HEK293T (cell line): ENCODE results near the gene TANC1.

Source experiments
- ARNT ChIP-seq: fragments of 450-650 bp; IDR thresholded peaks from 2 replicates; pipeline ENCODE4 v1.6.1; 2017; ENCODE audit warnings: mild to moderate bottlenecking
- BHLHE40 ChIP-seq: fragments of 450-650 bp; IDR thresholded peaks from 2 replicates; pipeline ENCODE4 v1.6.1; 2016; ENCODE audit warnings: mild to moderate bottlenecking, moderate library complexity, borderline replicate concordance
- CTBP1 ChIP-seq: fragments of 450-650 bp; IDR thresholded peaks from 2 replicates; pipeline ENCODE4 v1.6.1; 2016; ENCODE audit warnings: borderline replicate concordance
- ELF4 ChIP-seq: fragments of 450-650 bp; IDR thresholded peaks from 2 replicates; pipeline ENCODE4 v1.6.1; 2017; ENCODE audit warnings: antibody characterized with exemption
- FOXA1 ChIP-seq: fragments of 450-650 bp; IDR thresholded peaks from 2 replicates; pipeline ENCODE4 v1.6.1; 2016; ENCODE audit warnings: mild to moderate bottlenecking
- FOXM1 ChIP-seq: fragments of 450-650 bp; IDR thresholded peaks from 2 replicates; pipeline ENCODE4 v1.6.1; 2017; ENCODE audit warnings: mild to moderate bottlenecking, borderline replicate concordance
- L3MBTL2 ChIP-seq: fragments of 450-650 bp; conservative IDR thresholded peaks from 2 replicates; pipeline ENCODE4 v1.6.1; 2016; ENCODE audit warnings: mild to moderate bottlenecking
- LEF1 ChIP-seq: fragments of 450-650 bp; IDR thresholded peaks from 2 replicates; pipeline ENCODE4 v1.6.1; 2017; ENCODE audit warnings: mild to moderate bottlenecking, borderline replicate concordance
- NFRKB ChIP-seq: fragments of 450-650 bp; IDR thresholded peaks from 2 replicates; pipeline ENCODE4 v1.6.1; 2016; ENCODE audit warnings: mild to moderate bottlenecking, moderate library complexity
- PKNOX1 ChIP-seq: fragments of 450-650 bp; IDR thresholded peaks from 2 replicates; pipeline ENCODE4 v1.6.1; 2016
- SP1 ChIP-seq: fragments of 450-650 bp; IDR thresholded peaks from 2 replicates; pipeline ENCODE4 v1.6.1; 2017
- SUZ12 ChIP-seq: fragments of 450-650 bp; IDR thresholded peaks from 2 replicates; pipeline ENCODE4 v1.6.1; 2016; ENCODE audit warnings: mild to moderate bottlenecking
- TARDBP ChIP-seq: fragments of 450-650 bp; IDR thresholded peaks from 2 replicates; pipeline ENCODE4 v1.6.1; 2016
- ZNF384 ChIP-seq: fragments of 450-650 bp; IDR thresholded peaks from 2 replicates; pipeline ENCODE4 v1.6.1; 2016

GRCh38 chr2:159157361-159158209 lies 189.1 kb downstream of the TANC1 start:
- TF ChIP-seq BHLHE40, result no peak
- TF ChIP-seq L3MBTL2, result no peak
- TF ChIP-seq SP1, result no peak
- no peak for TF ChIP-seq FOXA1
- TF ChIP-seq TARDBP, result no peak
- no peak for TF ChIP-seq ELF4
- TF ChIP-seq FOXM1, result no peak
- no peak for TF ChIP-seq SUZ12
- TF ChIP-seq ZNF384, result no peak
- no peak for TF ChIP-seq ARNT
- TF ChIP-seq LEF1, result no peak
- no peak for TF ChIP-seq PKNOX1
- TF ChIP-seq NFRKB, result no peak
- no peak for TF ChIP-seq CTBP1
